GM18861 (cell line): Measurements from ENCODE around the gene TAS2R13.

Source experiments
- ATAC-seq: cut with Tn5 transposase; IDR thresholded peaks from one replicate; pipeline ENCODE4 v1.9.1; 2021; ENCODE audit not compliant: unreplicated experiment

TAS2R13 gene

DNA sequence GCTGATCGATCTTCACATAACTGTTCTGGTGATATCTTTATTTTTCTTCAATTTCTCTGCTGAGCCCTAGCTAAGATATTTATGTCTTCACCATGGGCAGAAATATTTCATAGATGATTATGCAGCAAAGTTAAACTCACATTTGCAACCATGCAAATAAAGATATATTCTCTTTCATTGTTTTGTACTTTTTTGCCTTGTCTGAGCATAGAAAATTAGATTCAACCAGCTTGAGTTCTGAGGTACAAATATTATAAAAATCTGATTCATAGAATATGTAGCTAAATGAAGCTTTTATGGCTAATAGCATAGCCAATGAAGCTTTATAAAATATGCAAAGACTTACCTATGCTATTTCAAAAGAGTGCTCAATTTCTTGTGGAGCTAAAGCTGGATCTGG lies at the start of gene TAS2R13:
Gene TAS2R13, minus strand, starts transcription at position 101 of the 400 bp plus-strand sequence. CDS start 264 bp downstream, outside the sequence.
- ATAC-seq = no peak

GRCh38 chr12:10957741-10958140 lies 48.4 kb upstream of the TAS2R13 start:
- no peak for ATAC-seq

- ATAC-seq = no peak
These were observed 46.7 kb upstream of the TAS2R13 start for GRCh38 chr12:10956085-10956484.

- ATAC-seq = no peak
These were observed 43.3 kb upstream of the TAS2R13 start for GRCh38 chr12:10952645-10953044.

DNA sequence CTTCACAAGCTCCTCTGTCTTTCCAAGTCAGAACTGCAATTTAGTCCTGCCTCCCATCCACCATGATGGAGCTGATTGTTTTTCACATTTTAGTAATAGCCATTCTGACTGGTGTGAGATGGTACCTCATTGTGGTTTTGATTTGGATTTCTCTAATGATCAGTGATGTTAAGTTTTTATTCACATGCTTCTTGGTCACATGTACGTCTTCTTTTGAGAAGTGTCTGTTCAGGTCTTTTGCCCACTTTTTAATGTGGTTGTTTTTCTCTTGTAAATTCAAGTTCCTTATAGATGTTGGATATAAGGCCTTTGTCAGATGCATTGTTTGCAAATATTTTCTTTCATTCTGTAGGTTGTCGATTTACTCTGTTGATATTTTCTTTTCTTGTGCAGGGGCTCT lies 33.8 kb upstream of the TAS2R13 start:
- ATAC-seq = no peak

DNA sequence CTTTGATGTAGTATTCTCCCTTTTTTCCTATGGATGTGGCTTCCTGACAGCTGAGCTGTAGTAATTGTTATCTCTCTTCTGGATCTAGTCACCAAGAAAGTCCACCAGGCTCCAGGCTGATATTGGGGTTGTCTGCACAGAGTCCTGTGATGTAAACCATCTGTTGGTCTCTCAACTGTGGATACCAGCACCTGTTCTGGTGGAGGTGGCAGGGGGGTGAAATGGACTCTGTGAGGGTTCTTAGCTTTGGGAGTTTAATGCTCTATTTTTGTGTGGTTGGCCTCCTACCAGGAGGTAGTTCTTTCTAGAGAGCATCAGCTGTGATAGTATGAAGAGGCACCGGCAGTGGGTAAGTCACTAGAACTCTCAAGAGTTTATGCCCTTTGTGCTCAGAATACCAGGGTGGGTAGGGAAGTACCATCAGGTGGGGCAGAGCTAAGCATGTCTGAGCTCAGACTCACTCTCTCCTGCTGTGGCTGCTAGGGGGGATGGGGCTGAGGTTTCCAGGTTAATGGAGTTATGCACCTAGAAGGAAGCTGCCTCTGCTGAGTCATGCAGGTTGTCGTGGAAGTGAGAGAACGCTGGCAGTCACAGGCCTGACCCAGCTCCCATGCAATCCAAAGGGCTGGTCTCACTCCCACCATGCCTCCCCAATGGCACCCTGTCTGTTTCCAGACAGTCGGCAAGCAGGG lies 32.7 kb upstream of the TAS2R13 start:
- no peak for ATAC-seq

DNA sequence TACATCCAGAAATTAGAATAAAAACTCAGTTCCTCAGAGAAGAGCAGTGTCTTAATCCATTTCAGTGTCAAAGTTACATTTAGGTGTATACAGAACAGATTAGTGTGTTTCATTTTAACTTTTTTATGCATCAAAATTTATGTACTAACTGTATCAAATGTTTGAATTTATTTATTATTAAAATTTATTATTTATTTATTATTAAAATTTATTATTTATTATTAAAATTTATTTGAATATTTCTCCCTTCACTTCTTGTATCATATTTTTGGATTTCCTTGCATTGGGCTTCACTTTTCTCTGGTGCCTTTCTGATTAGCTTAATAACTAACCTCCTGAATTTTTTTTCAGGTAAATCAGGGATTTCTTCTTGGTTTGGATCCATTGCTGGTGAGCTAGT lies 32.0 kb upstream of the TAS2R13 start:
- no peak for ATAC-seq

- ATAC-seq = no peak
These were observed 31.0 kb upstream of the TAS2R13 start for GRCh38 chr12:10940389-10940788.

GRCh38 chr12:10939163-10939562 lies 29.8 kb upstream of the TAS2R13 start, which contains the start of gene TAS2R14:
Gene TAS2R14 (minus strand): TSS chr12:10939263. CDS start chr12:10939207, 56 bp downstream.
- ATAC-seq = no peak

DNA sequence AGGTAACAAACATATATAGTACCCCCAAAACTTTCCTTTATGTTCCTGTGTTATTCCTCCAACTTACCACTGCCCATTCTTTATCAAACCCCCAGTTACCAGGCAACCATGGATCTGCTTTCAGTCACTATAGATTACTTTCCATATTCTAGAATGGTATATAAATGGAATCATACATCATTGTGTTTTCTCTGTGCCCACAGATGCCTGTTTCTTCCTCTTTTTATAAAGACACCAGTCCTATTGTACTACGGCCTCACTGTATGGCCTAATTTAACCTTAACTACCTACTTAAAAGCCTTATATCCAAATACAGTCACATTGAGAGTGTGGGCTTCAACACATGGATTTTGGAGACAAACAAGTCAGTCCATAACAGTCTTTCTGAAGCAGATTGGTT lies 27.1 kb upstream of the TAS2R13 start:
- ATAC-seq = no peak

DNA sequence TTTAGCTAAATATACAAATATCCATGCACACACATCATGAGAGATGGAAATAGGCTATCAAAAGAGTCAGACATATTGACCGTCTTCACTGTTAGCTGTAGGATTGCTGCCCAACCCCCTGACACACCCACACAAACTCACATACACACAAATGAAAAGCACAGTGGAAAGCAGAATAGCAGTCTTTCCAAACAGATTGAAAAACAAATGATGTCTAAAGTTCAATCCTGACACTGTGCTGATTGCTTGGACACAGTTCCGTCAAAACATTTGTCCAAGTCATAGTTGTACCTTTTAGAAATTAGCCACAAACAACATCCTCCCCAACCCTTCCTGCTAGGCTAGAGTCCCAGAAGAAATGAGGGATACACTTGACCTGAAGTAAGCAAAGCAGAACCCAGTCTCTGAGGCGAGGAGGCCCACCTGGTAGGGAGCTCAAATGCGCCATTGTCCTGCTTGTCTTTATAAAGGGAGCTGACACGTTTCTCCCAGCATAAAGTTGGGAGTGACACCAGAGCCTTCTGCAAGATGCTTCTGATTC lies 19.5 kb upstream of the TAS2R13 start, which contains the start of gene PRH2:
Gene PRH2, plus strand, starts transcription at position 491 of the 541 bp plus-strand sequence. Its CDS starts 38 bp downstream, at position 529.
- ATAC-seq = no peak

DNA sequence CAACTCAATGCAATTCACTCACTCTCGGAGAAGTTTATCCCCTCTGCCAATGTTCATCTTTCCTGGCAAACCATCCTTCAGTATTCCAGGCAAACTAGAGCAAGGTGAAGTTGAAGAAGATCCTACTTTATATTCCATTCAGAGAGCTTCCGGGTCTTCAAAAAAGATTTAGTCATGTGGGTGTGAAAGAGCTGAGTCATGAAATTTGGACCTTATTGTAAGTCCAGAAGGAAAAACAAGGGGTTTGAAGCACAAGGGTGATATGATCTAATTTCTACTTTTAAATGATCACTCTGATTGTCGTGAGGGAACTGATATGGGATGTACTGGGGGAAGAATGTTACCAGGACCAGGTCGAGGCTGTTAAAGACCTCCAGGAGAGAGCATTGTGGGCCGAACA lies 16.9 kb upstream of the TAS2R13 start:
- ATAC-seq = no peak

GRCh38 chr12:10919809-10920208 lies 10.4 kb upstream of the TAS2R13 start:
- no peak for ATAC-seq

GRCh38 chr12:10910380-10910779 lies 1.0 kb upstream of the TAS2R13 start:
- no peak for ATAC-seq

DNA sequence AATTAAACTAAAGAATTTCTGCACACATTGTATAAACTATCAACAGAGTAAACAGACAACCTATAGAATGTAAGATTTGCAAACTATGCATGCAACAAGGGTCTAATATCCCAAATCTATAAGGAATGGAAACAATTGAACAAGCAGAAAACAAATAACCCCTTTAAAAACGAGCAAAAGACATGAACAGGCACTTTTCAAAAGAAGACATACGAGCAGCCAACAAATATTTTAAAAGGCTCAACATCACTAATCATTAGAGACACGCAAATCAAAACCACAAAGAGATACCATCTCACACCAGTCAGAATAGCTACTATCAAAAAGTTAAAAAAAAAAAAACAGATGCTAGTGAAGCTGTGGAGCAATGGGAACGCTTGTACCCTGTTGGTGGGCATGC lies 4.7 kb downstream of the TAS2R13 start:
- no peak for ATAC-seq

DNA sequence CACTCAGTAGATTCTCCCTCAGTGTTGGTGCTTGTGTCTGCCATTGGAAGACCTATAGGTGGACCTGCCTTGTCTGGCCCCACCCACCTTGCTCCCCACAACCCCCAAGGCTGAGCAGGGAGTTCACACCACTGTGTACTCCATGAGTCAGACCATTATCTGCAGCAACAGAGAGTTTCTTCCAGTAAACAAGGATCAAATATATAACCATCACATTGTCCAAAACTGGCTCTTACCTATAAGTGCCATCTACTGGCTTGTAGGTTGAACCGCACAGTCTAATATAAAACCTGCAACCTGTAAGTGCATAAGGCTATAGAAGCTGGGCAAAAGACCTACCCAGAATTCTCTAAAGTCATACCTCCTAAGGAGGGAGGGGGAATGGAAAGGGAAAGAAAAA lies 7.9 kb downstream of the TAS2R13 start:
- no peak for ATAC-seq

- ATAC-seq = no peak
These were observed 8.4 kb downstream of the TAS2R13 start for GRCh38 chr12:10900972-10901371.

DNA sequence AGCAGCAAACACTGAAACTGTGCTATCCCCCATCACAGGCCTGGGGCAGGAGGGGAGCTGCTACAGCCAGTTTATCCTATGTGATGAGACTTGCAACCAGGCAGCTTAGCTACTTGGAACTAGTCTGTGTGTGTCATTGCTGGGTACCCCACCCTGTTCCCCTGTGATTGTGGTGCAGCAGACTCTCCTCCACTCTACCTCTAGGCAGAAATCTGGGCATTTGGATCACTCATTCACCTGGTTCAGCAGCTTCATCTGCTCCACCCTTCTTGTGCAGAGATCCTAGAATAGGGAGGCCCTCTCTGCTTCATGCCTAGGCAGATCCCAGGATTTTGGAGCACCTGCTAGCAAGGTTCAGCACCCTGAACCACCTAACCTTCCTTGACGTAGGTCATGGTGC lies 8.8 kb downstream of the TAS2R13 start:
- no peak for ATAC-seq

- no peak for ATAC-seq
These were observed 12.5 kb downstream of the TAS2R13 start for GRCh38 chr12:10896854-10897253.

GRCh38 chr12:10891937-10892336 lies 17.4 kb downstream of the TAS2R13 start:
- ATAC-seq = no peak

- ATAC-seq = no peak
These were observed 20.1 kb downstream of the TAS2R13 start for GRCh38 chr12:10889226-10889625.

- ATAC-seq = no peak
These were observed 25.2 kb downstream of the TAS2R13 start, which contains the start of gene PRH1 for GRCh38 chr12:10884086-10884725. Gene PRH1 (minus strand): TSS chr12:10884255. CDS start chr12:10884217, 38 bp downstream.
